HEK293 (cell line): Measurements from ENCODE around the gene MGAT4C.

ENCODE experiments used
- CTCF ChIA-PET: fragments of 350-600 bp; formaldehyde crosslinking; extraction: SDS; loops from one replicate; lab custom pipeline; 2021; ENCODE audit warnings: antibody characterized with exemption; lab: Yijun Ruan, JAX
- POLR2A ChIA-PET: fragments of 300-600 bp; formaldehyde crosslinking; extraction: SDS; loops from one replicate; lab custom pipeline; 2020; ENCODE audit warnings: antibody characterized with exemption, inconsistent platforms; lab: Yijun Ruan, JAX
- H3K27ac ChIP-seq: fragments of 200-500 bp; sonication (Bioruptor generic); 2 replicates; pipeline ENCODE4 v1.5.1; 2014; ENCODE audit warnings: low read depth, low read length, control low read depth, inconsistent platforms; ENCODE audit errors: extremely low read depth
- H3K36me3 ChIP-seq, 2 experiments: fragments of 200-500 bp in 1 of 2; sonication (Bioruptor generic) in 1 of 2; 1 replicate in 1 of 2; 2 replicates in 1 of 2; pipeline ENCODE4 v1.5.1; 2014 to 2017; ENCODE audit warnings: inconsistent platforms in 2 of 2, low read length in 2 of 2; ENCODE audit not compliant: control insufficient read depth in 2 of 2, insufficient read depth in 1 of 2
- H3K4me1 ChIP-seq: fragments of 200-500 bp; sonication (Bioruptor generic); 2 replicates; pipeline ENCODE4 v1.5.1; 2014; ENCODE audit warnings: mild to moderate bottlenecking, low read length, inconsistent platforms; ENCODE audit not compliant: control insufficient read depth, insufficient read depth
- H3K4me3 ChIP-seq: 2 replicates; pipeline ENCODE4 v1.5.1; 2011; ENCODE audit warnings: low read depth, mild to moderate bottlenecking, control low read depth, low read length, moderate library complexity
- H3K9me3 ChIP-seq: fragments of 200-500 bp; sonication (Bioruptor generic); 2 replicates; pipeline ENCODE4 v1.5.1; 2014; ENCODE audit warnings: low read depth, low read length, inconsistent platforms; ENCODE audit not compliant: control insufficient read depth, insufficient read depth
- GFI1B ChIP-seq: fragments of 450-650 bp; formaldehyde crosslinking; IDR thresholded peaks from 2 replicates; pipeline ENCODE4 v1.5.1; 2016; ENCODE audit warnings: missing biosample characterization, missing genetic modification characterization
- IKZF3 ChIP-seq: fragments of 450-650 bp; IDR thresholded peaks from 2 replicates; pipeline ENCODE4 v1.5.0; 2018; ENCODE audit warnings: missing biosample characterization, mild to moderate bottlenecking, missing genetic modification characterization, moderate library complexity
- OSR2 ChIP-seq: fragments of 450-650 bp; formaldehyde crosslinking; IDR thresholded peaks from 2 replicates; pipeline ENCODE4 v1.5.1; 2016; ENCODE audit warnings: missing biosample characterization, missing genetic modification characterization
- PRDM1 ChIP-seq: fragments of 450-650 bp; formaldehyde crosslinking; IDR thresholded peaks from 2 replicates; pipeline ENCODE4; 2016; ENCODE audit warnings: missing biosample characterization, missing genetic modification characterization
- YY2 ChIP-seq: fragments of 450-650 bp; formaldehyde crosslinking; IDR thresholded peaks from 2 replicates; pipeline ENCODE4 v1.5.1; 2016; ENCODE audit warnings: missing biosample characterization, missing genetic modification characterization
- ZBTB17 ChIP-seq: fragments of 450-650 bp; formaldehyde crosslinking; IDR thresholded peaks from 2 replicates; pipeline ENCODE4 v1.5.1; 2016; ENCODE audit warnings: missing biosample characterization, missing genetic modification characterization
- ZFP3 ChIP-seq: fragments of 450-650 bp; formaldehyde crosslinking; IDR thresholded peaks from 2 replicates; pipeline ENCODE4 v1.5.1; 2016; ENCODE audit warnings: low read depth, missing biosample characterization, missing genetic modification characterization
- ZNF433 ChIP-seq: fragments of 450-650 bp; formaldehyde crosslinking; IDR thresholded peaks from 2 replicates; pipeline ENCODE4 v1.5.1; 2016; ENCODE audit warnings: missing biosample characterization, missing genetic modification characterization, low read depth
- ZNF501 ChIP-seq: fragments of 450-650 bp; formaldehyde crosslinking; IDR thresholded peaks from 2 replicates; pipeline ENCODE4 v1.5.1; 2016; ENCODE audit warnings: missing biosample characterization, missing genetic modification characterization
- ZNF544 ChIP-seq: fragments of 450-650 bp; formaldehyde crosslinking; IDR thresholded peaks from 2 replicates; pipeline ENCODE4 v1.5.0; 2017; ENCODE audit warnings: missing biosample characterization, missing genetic modification characterization
- ZNF677 ChIP-seq: fragments of 450-650 bp; IDR thresholded peaks from 2 replicates; pipeline ENCODE4 v1.5.0; 2018; ENCODE audit warnings: missing biosample characterization, mild to moderate bottlenecking, missing genetic modification characterization, moderate library complexity
- ZNF792 ChIP-seq: fragments of 450-650 bp; formaldehyde crosslinking; IDR thresholded peaks from 2 replicates; pipeline ENCODE4 v1.5.1; 2016; ENCODE audit warnings: missing biosample characterization, missing genetic modification characterization
- ZNF837 ChIP-seq: fragments of 450-650 bp; formaldehyde crosslinking; IDR thresholded peaks from 2 replicates; pipeline ENCODE4 v1.5.1; 2016; ENCODE audit warnings: missing biosample characterization, missing genetic modification characterization
- ZXDB ChIP-seq: fragments of 450-650 bp; formaldehyde crosslinking; IDR thresholded peaks from 2 replicates; pipeline ENCODE4 v1.5.1; 2016; ENCODE audit warnings: missing biosample characterization, missing genetic modification characterization
- TF ChIP-seq, protein P1 (sequence below): fragments of 450-650 bp; formaldehyde crosslinking; IDR thresholded peaks from 2 replicates; pipeline ENCODE4 v1.5.1; 2016; ENCODE audit warnings: missing biosample characterization, missing genetic modification characterization
- TF ChIP-seq, protein P2 (sequence below): fragments of 450-650 bp; formaldehyde crosslinking; IDR thresholded peaks from 2 replicates; pipeline ENCODE4 v1.5.1; 2016; ENCODE audit warnings: missing biosample characterization, missing genetic modification characterization, borderline replicate concordance
- TF ChIP-seq, protein P3 (sequence below): fragments of 450-650 bp; formaldehyde crosslinking; IDR thresholded peaks from 2 replicates; pipeline ENCODE4 v1.5.0; 2017; ENCODE audit warnings: missing biosample characterization, missing genetic modification characterization, borderline replicate concordance
- TF ChIP-seq, protein P4 (sequence below): fragments of 450-650 bp; formaldehyde crosslinking; IDR thresholded peaks from 2 replicates; pipeline ENCODE4 v1.5.1; 2016; ENCODE audit warnings: missing biosample characterization, missing genetic modification characterization

MGAT4C gene

DNA sequence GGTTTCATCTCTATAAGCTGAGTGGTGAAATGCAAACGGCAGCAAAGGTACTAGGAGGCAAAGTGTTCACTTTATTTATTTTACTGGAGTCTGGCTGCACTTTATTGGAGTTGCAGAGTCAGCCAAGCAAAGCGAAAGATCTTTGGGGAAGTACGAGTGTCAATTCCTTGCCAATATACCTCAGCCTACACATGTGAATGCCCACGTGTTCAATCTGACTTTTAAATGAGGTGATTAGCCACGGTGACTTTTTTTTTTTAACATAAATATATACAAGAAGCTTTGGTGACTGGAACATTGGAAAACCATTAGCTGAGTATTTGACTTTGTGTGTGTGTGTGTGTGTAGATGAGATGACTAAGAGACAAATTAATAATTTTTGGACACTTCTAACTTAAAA is 203.3 kb downstream of the MGAT4C start:
- TF ChIP-seq ZFP3 (tag by site-specific recombination): no peak
- no peak for TF ChIP-seq IKZF3 (tag by site-specific recombination)
- TF ChIP-seq ZNF544 (tag by site-specific recombination): no peak
- TF ChIP-seq OSR2 (tag by site-specific recombination): no peak
- TF ChIP-seq, protein P1, sequence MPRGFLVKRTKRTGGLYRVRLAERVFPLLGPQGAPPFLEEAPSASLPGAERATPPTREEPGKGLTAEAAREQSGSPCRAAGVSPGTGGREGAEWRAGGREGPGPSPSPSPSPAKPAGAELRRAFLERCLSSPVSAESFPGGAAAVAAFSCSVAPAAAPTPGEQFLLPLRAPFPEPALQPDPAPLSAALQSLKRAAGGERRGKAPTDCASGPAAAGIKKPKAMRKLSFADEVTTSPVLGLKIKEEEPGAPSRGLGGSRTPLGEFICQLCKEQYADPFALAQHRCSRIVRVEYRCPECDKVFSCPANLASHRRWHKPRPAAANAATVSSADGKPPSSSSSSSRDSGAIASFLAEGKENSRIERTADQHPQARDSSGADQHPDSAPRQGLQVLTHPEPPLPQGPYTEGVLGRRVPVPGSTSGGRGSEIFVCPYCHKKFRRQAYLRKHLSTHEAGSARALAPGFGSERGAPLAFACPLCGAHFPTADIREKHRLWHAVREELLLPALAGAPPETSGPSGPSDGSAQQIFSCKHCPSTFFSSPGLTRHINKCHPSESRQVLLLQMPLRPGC (tag by site-specific recombination): no peak
- no peak for TF ChIP-seq ZNF677 (tag by site-specific recombination)
- TF ChIP-seq, protein P2, sequence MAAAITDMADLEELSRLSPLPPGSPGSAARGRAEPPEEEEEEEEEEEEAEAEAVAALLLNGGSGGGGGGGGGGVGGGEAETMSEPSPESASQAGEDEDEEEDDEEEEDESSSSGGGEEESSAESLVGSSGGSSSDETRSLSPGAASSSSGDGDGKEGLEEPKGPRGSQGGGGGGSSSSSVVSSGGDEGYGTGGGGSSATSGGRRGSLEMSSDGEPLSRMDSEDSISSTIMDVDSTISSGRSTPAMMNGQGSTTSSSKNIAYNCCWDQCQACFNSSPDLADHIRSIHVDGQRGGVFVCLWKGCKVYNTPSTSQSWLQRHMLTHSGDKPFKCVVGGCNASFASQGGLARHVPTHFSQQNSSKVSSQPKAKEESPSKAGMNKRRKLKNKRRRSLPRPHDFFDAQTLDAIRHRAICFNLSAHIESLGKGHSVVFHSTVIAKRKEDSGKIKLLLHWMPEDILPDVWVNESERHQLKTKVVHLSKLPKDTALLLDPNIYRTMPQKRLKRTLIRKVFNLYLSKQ: no peak
- TF ChIP-seq PRDM1 (tag by site-specific recombination): no peak
- TF ChIP-seq, protein P3, sequence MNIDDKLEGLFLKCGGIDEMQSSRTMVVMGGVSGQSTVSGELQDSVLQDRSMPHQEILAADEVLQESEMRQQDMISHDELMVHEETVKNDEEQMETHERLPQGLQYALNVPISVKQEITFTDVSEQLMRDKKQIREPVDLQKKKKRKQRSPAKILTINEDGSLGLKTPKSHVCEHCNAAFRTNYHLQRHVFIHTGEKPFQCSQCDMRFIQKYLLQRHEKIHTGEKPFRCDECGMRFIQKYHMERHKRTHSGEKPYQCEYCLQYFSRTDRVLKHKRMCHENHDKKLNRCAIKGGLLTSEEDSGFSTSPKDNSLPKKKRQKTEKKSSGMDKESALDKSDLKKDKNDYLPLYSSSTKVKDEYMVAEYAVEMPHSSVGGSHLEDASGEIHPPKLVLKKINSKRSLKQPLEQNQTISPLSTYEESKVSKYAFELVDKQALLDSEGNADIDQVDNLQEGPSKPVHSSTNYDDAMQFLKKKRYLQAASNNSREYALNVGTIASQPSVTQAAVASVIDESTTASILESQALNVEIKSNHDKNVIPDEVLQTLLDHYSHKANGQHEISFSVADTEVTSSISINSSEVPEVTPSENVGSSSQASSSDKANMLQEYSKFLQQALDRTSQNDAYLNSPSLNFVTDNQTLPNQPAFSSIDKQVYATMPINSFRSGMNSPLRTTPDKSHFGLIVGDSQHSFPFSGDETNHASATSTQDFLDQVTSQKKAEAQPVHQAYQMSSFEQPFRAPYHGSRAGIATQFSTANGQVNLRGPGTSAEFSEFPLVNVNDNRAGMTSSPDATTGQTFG (tag by site-specific recombination): no peak
- TF ChIP-seq ZNF792: no peak
- TF ChIP-seq, protein P4, sequence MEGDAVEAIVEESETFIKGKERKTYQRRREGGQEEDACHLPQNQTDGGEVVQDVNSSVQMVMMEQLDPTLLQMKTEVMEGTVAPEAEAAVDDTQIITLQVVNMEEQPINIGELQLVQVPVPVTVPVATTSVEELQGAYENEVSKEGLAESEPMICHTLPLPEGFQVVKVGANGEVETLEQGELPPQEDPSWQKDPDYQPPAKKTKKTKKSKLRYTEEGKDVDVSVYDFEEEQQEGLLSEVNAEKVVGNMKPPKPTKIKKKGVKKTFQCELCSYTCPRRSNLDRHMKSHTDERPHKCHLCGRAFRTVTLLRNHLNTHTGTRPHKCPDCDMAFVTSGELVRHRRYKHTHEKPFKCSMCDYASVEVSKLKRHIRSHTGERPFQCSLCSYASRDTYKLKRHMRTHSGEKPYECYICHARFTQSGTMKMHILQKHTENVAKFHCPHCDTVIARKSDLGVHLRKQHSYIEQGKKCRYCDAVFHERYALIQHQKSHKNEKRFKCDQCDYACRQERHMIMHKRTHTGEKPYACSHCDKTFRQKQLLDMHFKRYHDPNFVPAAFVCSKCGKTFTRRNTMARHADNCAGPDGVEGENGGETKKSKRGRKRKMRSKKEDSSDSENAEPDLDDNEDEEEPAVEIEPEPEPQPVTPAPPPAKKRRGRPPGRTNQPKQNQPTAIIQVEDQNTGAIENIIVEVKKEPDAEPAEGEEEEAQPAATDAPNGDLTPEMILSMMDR (tag by site-specific recombination): no peak
- TF ChIP-seq ZNF837 (tag by site-specific recombination): no peak
- TF ChIP-seq GFI1B (tag by site-specific recombination): no peak
- TF ChIP-seq ZXDB: no peak
- TF ChIP-seq ZBTB17: no peak
- no peak for TF ChIP-seq ZNF501 (tag by site-specific recombination)
- no peaks in the 10 kb centered on the region for H3K9me3 ChIP-seq
- no peak overlapping the region for H3K4me3 ChIP-seq
- H3K4me1 ChIP-seq: no peaks in the 10 kb centered on the region
- POLR2A ChIA-PET: no interaction called here
- no peaks in the 10 kb centered on the region for H3K36me3 ChIP-seq
- H3K27ac ChIP-seq: no peak overlapping the region
- CTCF ChIA-PET: interaction anchor here (0.6 kb wide), 1 partner anchor 132 kb away, joined by 3 read pairs; no protein-coding TSS in a partner anchor

DNA sequence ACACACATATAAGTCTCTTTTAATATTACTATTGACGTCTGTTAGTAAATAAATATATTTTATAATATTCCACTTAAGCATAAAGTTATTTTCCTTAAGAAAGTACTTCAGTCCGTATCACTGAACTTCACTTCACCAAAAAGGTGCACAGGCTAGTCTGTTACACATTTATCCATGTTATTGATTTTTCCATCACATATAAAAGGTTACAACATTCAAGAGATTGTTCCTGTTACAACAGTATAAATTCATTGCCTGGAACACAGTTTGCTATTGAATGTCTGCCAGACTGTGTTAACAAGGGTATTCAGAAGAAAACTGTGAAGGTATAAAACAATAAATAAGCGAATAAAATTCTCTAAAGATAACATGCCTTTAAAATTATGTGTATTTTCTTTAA is 206.2 kb downstream of the MGAT4C start:
- Histone ChIP-seq H3K4me1 (no peaks in the 10 kb centered on the region), H3K36me3 (no peaks in the 10 kb centered on the region), H3K4me3 (no peak overlapping the region), H3K27ac (no peak overlapping the region), H3K9me3 (no peaks in the 10 kb centered on the region)
- TF ChIP-seq ZNF433 (tag by site-specific recombination) (no peak), YY2 (tag by site-specific recombination) (no peak)
- CTCF ChIA-PET: no interaction called here
- POLR2A ChIA-PET: no interaction called here
